IMR-90 (cell line): ENCODE results near the gene SRPRB. TPM values are rescaled to one million over a fixed set of nuclear protein-coding genes. Genes with fewer than 3 reads are reported as not detected.

ENCODE experiments used
- ATAC-seq: fragments of 200-7000 bp; cut with Tn5 transposase; 2 replicates; pipeline ENCODE4 v1.9.1; 2020; ENCODE audit warnings: low read depth, mild to moderate bottlenecking, moderate library complexity
- BruUV-seq: library from RNA; stranded (reverse); fragments of 400-500 nt; replicated peaks from 2 replicates; lab custom pipeline; 2021; lab: Mats Ljungman, UMichigan
- CTCF ChIA-PET: fragments of 300-600 bp; formaldehyde crosslinking; extraction: SDS; loops from one replicate; lab custom pipeline; 2021; ENCODE audit warnings: antibody characterized with exemption; lab: Yijun Ruan, JAX
- POLR2A ChIA-PET: fragments of 300-600 bp; sonication (Branson Sonifier 250); formaldehyde crosslinking; loops from one replicate; lab custom pipeline; 2022; ENCODE audit warnings: antibody characterized with exemption; ENCODE audit not compliant: unreplicated experiment; lab: Charles Lee
- DNase-seq: peaks from one replicate; pipeline ENCODE4 v3.0.0; 2013
- H2AFZ ChIP-seq: replicated peaks from 2 replicates; pipeline ENCODE3; 2013; ENCODE audit warnings: low read length, mild to moderate bottlenecking; ENCODE audit not compliant: poor library complexity
- H2AK5ac ChIP-seq: 2 replicates; pipeline ENCODE4 v1.6.1; 2013; ENCODE audit warnings: low read depth, low read length, inconsistent platforms
- H2AK9ac ChIP-seq: replicated peaks from 2 replicates; pipeline ENCODE3; 2013; ENCODE audit warnings: mild to moderate bottlenecking, low read depth, low read length, moderate library complexity; ENCODE audit not compliant: poor library complexity
- H2BK120ac ChIP-seq: 2 replicates; pipeline ENCODE4 v1.6.1; 2013; ENCODE audit warnings: low read depth, low read length, inconsistent platforms
- H2BK15ac ChIP-seq: 3 replicates; pipeline ENCODE4 v1.6.1; 2013; ENCODE audit warnings: low read depth, low read length, inconsistent platforms
- H2BK20ac ChIP-seq: 2 replicates; pipeline ENCODE4 v1.6.1; 2013; ENCODE audit warnings: low read depth, mild to moderate bottlenecking, inconsistent platforms, low read length, moderate library complexity
- H2BK5ac ChIP-seq: 2 replicates; pipeline ENCODE4 v1.6.1; 2013; ENCODE audit warnings: mild to moderate bottlenecking, low read depth, low read length, inconsistent platforms; ENCODE audit not compliant: poor library complexity, severe bottlenecking
- H3K14ac ChIP-seq: replicated peaks from 2 replicates; pipeline ENCODE4 v1.6.1; 2013; ENCODE audit warnings: low read depth, low read length, inconsistent platforms
- H3K18ac ChIP-seq: 2 replicates; pipeline ENCODE4 v1.6.1; 2013; ENCODE audit warnings: low read depth, low read length, control low read depth
- H3K23ac ChIP-seq: 2 replicates; pipeline ENCODE4 v1.6.1; 2013; ENCODE audit warnings: low read depth, low read length, inconsistent platforms
- H3K27ac ChIP-seq: 2 replicates; pipeline ENCODE4 v1.5.1; 2013; ENCODE audit warnings: mild to moderate bottlenecking, control low read depth, low read length; ENCODE audit not compliant: insufficient read depth
- H3K27me3 ChIP-seq: 2 replicates; pipeline ENCODE4 v1.6.1; 2013; ENCODE audit warnings: low read length; ENCODE audit not compliant: control insufficient read depth, insufficient read depth
- H3K36me3 ChIP-seq: 2 replicates; pipeline ENCODE4 v1.6.1; 2013; ENCODE audit warnings: low read length, mixed read lengths; ENCODE audit not compliant: control insufficient read depth, insufficient read depth
- H3K4ac ChIP-seq: 2 replicates; pipeline ENCODE4 v1.6.1; 2013; ENCODE audit warnings: low read depth, low read length, inconsistent platforms
- H3K4me1 ChIP-seq: 2 replicates; pipeline ENCODE4 v1.6.1; 2013; ENCODE audit warnings: low read length, mixed read lengths; ENCODE audit not compliant: control insufficient read depth, insufficient read depth
- H3K4me2 ChIP-seq: 2 replicates; pipeline ENCODE4 v1.6.1; 2013; ENCODE audit warnings: low read depth, mild to moderate bottlenecking, control low read depth, low read length, moderate library complexity
- H3K4me3 ChIP-seq: 2 replicates; pipeline ENCODE4 v1.5.1; 2013; ENCODE audit warnings: low read depth, mild to moderate bottlenecking, control low read depth, low read length, moderate library complexity; ENCODE audit not compliant: insufficient read depth
- H3K56ac ChIP-seq: 2 replicates; pipeline ENCODE4 v1.6.1; 2013; ENCODE audit warnings: low read length, inconsistent platforms; ENCODE audit not compliant: insufficient read depth; ENCODE audit errors: extremely low read depth
- H3K79me1 ChIP-seq, 2 experiments: 2 replicates each; pipeline ENCODE4 v1.6.1; 2013; ENCODE audit warnings: low read length in 2 of 2, inconsistent platforms in 1 of 2, low read depth in 1 of 2
- H3K9ac ChIP-seq: 2 replicates; pipeline ENCODE4 v1.6.1; 2013; ENCODE audit warnings: low read depth, low read length, control low read depth
- H3K9me1 ChIP-seq: 2 replicates; pipeline ENCODE4 v1.6.1; 2013; ENCODE audit warnings: low read length, inconsistent platforms; ENCODE audit not compliant: insufficient read depth
- H3K9me3 ChIP-seq: 2 replicates; pipeline ENCODE4 v1.6.1; 2013; ENCODE audit warnings: low read length; ENCODE audit not compliant: control insufficient read depth, insufficient read depth
- H4K20me1 ChIP-seq: 2 replicates; pipeline ENCODE4 v1.6.1; 2013; ENCODE audit warnings: low read length, inconsistent platforms; ENCODE audit not compliant: insufficient read depth
- H4K5ac ChIP-seq: 2 replicates; pipeline ENCODE4 v1.6.1; 2013; ENCODE audit warnings: mild to moderate bottlenecking, low read depth, low read length, control low read depth
- H4K8ac ChIP-seq, 2 experiments: 2 replicates each; pipeline ENCODE4 v1.6.1; 2013; ENCODE audit warnings: low read depth in 2 of 2, low read length in 2 of 2, control low read depth in 1 of 2, inconsistent platforms in 1 of 2
- H4K91ac ChIP-seq: 2 replicates; pipeline ENCODE4 v1.6.1; 2013; ENCODE audit warnings: low read depth, low read length, inconsistent platforms; ENCODE audit not compliant: insufficient read depth
- RAD21 ChIP-seq: IDR thresholded peaks from 2 replicates; pipeline ENCODE4 v1.6.1; 2012; ENCODE audit warnings: low read length, improper control_type of control experiment
- RCOR1 ChIP-seq: IDR thresholded peaks from 2 replicates; pipeline ENCODE4 v1.6.1; 2012; ENCODE audit warnings: mild to moderate bottlenecking, low read length, improper control_type of control experiment; ENCODE audit not compliant: insufficient replicate concordance
- RFX5 ChIP-seq: IDR thresholded peaks from 2 replicates; pipeline ENCODE4 v1.8.0; 2012; ENCODE audit warnings: low read depth, mild to moderate bottlenecking, low read length, moderate library complexity
- SMC3 ChIP-seq: fragments of 150-350 bp; IDR thresholded peaks from 2 replicates; pipeline ENCODE4 v1.6.1; 2016; ENCODE audit warnings: low read depth, mild to moderate bottlenecking, antibody characterized with exemption, low read length, moderate library complexity
- WGBS, 2 experiments: methylation state at CpG; one replicate each; pipeline versions ENCODE4 v1.1.5 to v1.1.7; 2013; ENCODE audit warnings: missing lambda C conversion rate in 2 of 2; ENCODE audit not compliant: insufficient read length in 1 of 2; ENCODE audit errors: extremely low coverage in 2 of 2; 5-methylcytosine and 5-hydroxymethylcytosine counted together
- dilution Hi-C: fragments of 300-500 bp; cut with HindIII; formaldehyde crosslinking; loops from one replicate; pipeline ENCODE4 v1.14.3; 2018; ENCODE audit warnings: low sequenced_read_pairs; ENCODE audit not compliant: unreplicated experiment
- in situ Hi-C: fragments of 300-500 bp; cut with MboI; formaldehyde crosslinking; loops from 3 replicates; pipeline ENCODE4 v1.14.3; 2019; ENCODE audit warnings: low sequenced_read_pairs, inconsistent platforms, mixed read lengths
- intact Hi-C: fragments of 100-400 bp; cut with micrococcal nuclease; formaldehyde crosslinking; loops from 2 replicates; pipeline ENCODE4 v1.10.0; 2022
- polyA plus RNA-seq, 3 experiments: library from polyadenylated mRNA; depleted of rRNA; stranded (reverse); fragments of >200 nt; gene quantifications; 2 replicates each; pipeline ENCODE4 v1.2.3, GENCODE V29; 2012; ENCODE audit warnings: low replicate concordance in 1 of 3
- total RNA-seq: library from RNA; depleted of rRNA; stranded (reverse); fragments of >200 nt; gene quantifications from 2 replicates; pipeline ENCODE4 v1.2.3, GENCODE V29; 2012
- TF ChIP-seq, protein P1 (sequence below): conservative IDR thresholded peaks from 2 replicates; pipeline ENCODE4 v1.5.1; 2012; ENCODE audit warnings: mild to moderate bottlenecking, low read depth, low read length, improper control_type of control experiment
- TF ChIP-seq, protein P2 (sequence below): fragments of 150-350 bp; IDR thresholded peaks from 2 replicates; pipeline ENCODE4 v1.6.1; 2017; ENCODE audit warnings: mild to moderate bottlenecking, antibody characterized with exemption, low read length, low read depth

SRPRB gene
- total and polyA plus RNA-seq, 2 of the 4 experiments (the other 2 are of a cell fraction), result 28.8 to 131 TPM

DNA sequence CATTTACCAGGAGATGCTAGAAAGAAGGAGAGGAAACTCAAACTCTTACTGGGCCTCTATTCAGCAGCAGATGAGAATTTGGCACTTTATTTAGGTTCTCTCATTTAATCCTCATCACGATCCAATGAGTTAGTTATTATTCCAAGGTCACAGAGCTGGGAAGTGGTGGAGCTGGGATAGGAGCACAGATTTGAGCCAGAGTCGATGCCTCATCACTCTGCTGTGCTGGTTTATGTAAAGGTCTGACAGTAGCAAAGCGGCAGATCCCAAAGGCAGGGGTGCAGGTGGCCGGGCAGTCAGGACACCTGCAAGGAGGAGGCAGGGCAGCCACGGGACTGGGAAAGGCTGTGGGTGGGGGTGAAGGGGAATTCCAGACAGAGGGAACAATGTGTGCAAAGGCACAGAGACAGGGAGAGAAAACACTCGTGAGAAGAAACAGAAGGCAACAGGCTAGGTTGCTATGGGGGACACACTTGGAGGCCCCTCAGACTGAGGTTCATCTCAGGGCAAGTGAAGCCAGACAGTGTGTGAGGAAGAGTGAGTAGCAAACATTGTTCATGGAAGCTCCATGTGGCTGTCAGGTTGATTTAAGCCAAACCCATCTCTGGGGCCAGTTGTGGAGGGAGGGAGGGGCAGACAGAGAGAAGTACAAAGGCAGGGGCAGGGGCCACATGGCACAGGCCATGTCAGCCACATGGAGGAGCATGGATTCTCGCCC is 63.3 kb downstream of the SRPRB start:
- dilution Hi-C loops (no loop called here), intact Hi-C loops (no loop called here), in situ Hi-C loops (no loop called here)
- no peak overlapping the region for H2BK5ac ChIP-seq
- H3K79me1 ChIP-seq, result no peaks in the 10 kb centered on the region
- no peak overlapping the region for H2AFZ ChIP-seq
- H4K91ac ChIP-seq, result no peak overlapping the region
- TF ChIP-seq, protein P1, sequence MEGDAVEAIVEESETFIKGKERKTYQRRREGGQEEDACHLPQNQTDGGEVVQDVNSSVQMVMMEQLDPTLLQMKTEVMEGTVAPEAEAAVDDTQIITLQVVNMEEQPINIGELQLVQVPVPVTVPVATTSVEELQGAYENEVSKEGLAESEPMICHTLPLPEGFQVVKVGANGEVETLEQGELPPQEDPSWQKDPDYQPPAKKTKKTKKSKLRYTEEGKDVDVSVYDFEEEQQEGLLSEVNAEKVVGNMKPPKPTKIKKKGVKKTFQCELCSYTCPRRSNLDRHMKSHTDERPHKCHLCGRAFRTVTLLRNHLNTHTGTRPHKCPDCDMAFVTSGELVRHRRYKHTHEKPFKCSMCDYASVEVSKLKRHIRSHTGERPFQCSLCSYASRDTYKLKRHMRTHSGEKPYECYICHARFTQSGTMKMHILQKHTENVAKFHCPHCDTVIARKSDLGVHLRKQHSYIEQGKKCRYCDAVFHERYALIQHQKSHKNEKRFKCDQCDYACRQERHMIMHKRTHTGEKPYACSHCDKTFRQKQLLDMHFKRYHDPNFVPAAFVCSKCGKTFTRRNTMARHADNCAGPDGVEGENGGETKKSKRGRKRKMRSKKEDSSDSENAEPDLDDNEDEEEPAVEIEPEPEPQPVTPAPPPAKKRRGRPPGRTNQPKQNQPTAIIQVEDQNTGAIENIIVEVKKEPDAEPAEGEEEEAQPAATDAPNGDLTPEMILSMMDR, result no peak
- TF ChIP-seq RAD21, result no peak
- no peak for TF ChIP-seq RFX5
- TF ChIP-seq SMC3, result no peak
- TF ChIP-seq, protein P2, sequence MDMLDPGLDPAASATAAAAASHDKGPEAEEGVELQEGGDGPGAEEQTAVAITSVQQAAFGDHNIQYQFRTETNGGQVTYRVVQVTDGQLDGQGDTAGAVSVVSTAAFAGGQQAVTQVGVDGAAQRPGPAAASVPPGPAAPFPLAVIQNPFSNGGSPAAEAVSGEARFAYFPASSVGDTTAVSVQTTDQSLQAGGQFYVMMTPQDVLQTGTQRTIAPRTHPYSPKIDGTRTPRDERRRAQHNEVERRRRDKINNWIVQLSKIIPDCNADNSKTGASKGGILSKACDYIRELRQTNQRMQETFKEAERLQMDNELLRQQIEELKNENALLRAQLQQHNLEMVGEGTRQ, result no peak
- no peak for TF ChIP-seq RCOR1
- no peaks in the 10 kb centered on the region for H3K36me3 ChIP-seq
- no peaks in the 10 kb centered on the region for H4K20me1 ChIP-seq
- H4K8ac ChIP-seq, result no peak overlapping the region
- no peaks in the 10 kb centered on the region for H3K9me1 ChIP-seq
- H3K27me3 ChIP-seq, result peaks cover 58% of the 10 kb centered on the region
- H2BK20ac ChIP-seq, result no peak overlapping the region
- H3K9me3 ChIP-seq, result peaks cover 3% of the 10 kb centered on the region; the same call in 1 of the 2 replicates
- no peak overlapping the region for H3K56ac ChIP-seq
- no TSS peak for BruUV-seq
- H3K14ac ChIP-seq, result no peak overlapping the region
- H2AK9ac ChIP-seq, result no peak overlapping the region
- H3K4me1 ChIP-seq, result no peaks in the 10 kb centered on the region
- WGBS, 2 experiments, result 32% methylated on average over 5 of the region's 7 CpGs; no CpG with 5 or more reads in 1 of the 2 experiments
- H3K4me3 ChIP-seq, result no peak overlapping the region
- no peak overlapping the region for H3K23ac ChIP-seq
- no peak overlapping the region for H3K27ac ChIP-seq
- ChIA-PET POLR2A (no interaction called here), CTCF (no interaction called here)
- H3K4ac ChIP-seq, result no peak overlapping the region
- ATAC-seq (no peak), DNase-seq (no peak)
- no peak overlapping the region for H2BK120ac ChIP-seq
- no peak overlapping the region for H2BK15ac ChIP-seq
- H3K9ac ChIP-seq, result no peak overlapping the region
- H3K18ac ChIP-seq, result no peak overlapping the region
- no peak overlapping the region for H2AK5ac ChIP-seq
- no peak overlapping the region for H4K5ac ChIP-seq
- no peak overlapping the region for H3K4me2 ChIP-seq
